HG03045 (cell line): ENCODE data around the gene LRRK1.

Experiments
- ATAC-seq: cut with Tn5 transposase; IDR thresholded peaks from one replicate; pipeline ENCODE4 v1.9.1; 2021; ENCODE audit warnings: mild to moderate bottlenecking, moderate library complexity; ENCODE audit not compliant: unreplicated experiment

LRRK1 gene, protein sequence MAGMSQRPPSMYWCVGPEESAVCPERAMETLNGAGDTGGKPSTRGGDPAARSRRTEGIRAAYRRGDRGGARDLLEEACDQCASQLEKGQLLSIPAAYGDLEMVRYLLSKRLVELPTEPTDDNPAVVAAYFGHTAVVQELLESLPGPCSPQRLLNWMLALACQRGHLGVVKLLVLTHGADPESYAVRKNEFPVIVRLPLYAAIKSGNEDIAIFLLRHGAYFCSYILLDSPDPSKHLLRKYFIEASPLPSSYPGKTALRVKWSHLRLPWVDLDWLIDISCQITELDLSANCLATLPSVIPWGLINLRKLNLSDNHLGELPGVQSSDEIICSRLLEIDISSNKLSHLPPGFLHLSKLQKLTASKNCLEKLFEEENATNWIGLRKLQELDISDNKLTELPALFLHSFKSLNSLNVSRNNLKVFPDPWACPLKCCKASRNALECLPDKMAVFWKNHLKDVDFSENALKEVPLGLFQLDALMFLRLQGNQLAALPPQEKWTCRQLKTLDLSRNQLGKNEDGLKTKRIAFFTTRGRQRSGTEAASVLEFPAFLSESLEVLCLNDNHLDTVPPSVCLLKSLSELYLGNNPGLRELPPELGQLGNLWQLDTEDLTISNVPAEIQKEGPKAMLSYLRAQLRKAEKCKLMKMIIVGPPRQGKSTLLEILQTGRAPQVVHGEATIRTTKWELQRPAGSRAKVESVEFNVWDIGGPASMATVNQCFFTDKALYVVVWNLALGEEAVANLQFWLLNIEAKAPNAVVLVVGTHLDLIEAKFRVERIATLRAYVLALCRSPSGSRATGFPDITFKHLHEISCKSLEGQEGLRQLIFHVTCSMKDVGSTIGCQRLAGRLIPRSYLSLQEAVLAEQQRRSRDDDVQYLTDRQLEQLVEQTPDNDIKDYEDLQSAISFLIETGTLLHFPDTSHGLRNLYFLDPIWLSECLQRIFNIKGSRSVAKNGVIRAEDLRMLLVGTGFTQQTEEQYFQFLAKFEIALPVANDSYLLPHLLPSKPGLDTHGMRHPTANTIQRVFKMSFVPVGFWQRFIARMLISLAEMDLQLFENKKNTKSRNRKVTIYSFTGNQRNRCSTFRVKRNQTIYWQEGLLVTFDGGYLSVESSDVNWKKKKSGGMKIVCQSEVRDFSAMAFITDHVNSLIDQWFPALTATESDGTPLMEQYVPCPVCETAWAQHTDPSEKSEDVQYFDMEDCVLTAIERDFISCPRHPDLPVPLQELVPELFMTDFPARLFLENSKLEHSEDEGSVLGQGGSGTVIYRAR (N-terminal part only)

DNA sequence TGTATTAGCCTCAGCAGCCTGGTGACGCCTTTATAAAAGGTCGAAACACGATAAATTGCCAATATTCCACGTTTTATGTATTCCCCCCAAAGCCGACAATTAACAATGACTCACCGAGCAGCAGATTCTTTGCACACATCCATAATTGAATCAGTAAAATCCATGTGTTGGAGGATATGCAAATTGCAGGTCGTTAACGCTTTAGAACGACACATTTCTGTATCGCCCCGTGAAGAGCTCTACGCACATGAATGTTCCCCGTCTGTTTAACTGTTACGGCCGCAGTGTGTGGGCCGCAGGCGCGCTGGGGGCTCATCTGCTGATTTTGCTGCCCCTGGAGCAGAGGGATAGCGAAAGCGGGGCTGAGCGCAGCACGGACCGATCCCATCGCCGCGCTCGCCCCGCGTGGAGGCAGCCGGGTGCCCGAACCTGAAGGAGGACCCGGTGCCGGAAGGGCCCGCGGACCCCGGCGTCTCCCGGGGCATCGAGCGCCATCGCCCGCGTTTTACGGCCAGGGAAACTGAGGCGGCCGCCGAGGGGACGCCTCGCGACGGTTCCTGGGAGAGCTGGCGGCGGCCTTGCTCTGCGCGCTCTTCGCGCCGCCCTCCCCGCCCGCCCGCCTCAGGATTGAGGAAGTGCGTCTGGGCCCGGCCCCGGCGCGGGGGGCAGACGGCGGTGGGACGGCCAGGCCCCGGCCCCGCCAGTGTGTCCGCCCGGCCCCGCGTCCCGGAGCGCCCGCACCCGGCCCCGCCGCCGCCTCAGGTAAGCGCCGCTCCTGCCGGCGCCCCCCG, at the start of gene LRRK1:
LRRK1 (plus strand) TSS at position 668 of the 791 bp plus-strand sequence. CDS start 5,276 bp downstream, outside the sequence.
- peak; percentile 36 for ATAC-seq

- peak; percentile 60 for ATAC-seq
Observed at GRCh38 chr15:100873029-100873677, 46.0 kb upstream of the LRRK1 start.

DNA sequence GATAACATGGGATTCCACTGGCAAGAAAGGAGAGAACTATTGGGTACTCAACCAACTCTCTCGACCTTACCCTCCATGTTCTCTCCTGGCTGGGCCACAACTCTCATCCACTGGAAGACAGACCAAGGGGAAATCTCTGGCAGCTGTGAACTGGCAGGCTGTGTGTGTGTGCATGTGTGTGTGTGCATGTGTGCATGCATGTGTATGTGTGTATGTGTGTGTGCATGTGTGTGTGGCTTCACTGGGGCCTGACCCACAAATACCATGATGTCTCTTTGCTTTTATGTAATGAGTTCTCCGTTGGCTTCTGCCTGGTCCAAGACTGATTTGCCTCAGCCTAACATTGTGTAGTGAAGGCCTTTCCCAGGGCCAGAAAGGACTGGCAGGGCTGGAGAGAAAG, 43.7 kb upstream of the LRRK1 start:
- ATAC-seq, result no peak

GRCh38 chr15:100875976-100876375, 43.2 kb upstream of the LRRK1 start:
- ATAC-seq, result no peak

GRCh38 chr15:100877551-100877950, 41.6 kb upstream of the LRRK1 start:
- ATAC-seq, result no peak

GRCh38 chr15:100878130-100878529, 41.0 kb upstream of the LRRK1 start:
- no peak for ATAC-seq

GRCh38 chr15:100878648-100879047, 40.5 kb upstream of the LRRK1 start:
- ATAC-seq, result no peak

- ATAC-seq, result no peak
Observed at GRCh38 chr15:100879061-100879463, 40.1 kb upstream of the LRRK1 start.

DNA sequence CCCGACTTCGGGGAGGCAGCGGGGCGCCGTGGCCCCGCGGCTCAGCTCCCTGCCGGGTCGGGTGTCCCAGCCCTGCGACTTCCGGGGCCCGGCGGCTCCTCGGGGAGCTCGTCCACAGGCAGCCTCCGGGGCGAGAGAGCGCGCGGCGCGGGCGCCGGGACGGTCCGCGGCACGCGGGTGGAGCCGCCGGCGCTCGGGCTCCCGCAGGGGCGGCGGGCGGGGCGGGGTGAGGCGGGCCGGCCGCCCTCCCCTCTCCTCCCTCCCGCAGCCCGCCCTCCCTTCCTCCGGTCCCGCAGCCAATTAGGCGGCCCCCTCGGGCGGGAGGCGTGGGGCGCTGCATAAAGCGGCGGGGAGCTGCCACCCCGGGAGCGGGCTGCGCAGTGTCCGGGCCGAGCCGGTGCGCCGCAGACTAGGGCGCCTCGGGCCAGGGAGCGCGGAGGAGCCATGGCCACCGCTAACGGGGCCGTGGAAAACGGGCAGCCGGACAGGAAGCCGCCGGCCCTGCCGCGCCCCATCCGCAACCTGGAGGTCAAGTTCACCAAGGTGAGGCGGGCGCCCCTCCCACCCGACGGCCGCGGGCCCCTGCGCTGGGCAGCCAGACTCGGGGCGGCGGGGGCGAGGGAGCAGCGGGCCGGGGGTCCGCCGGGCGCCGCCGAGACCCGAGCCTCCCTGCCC, 39.6 kb upstream of the LRRK1 start, which contains the start of gene ALDH1A3:
ALDH1A3 (plus strand) TSS at position 368 of the 675 bp plus-strand sequence; CDS start at position 445, 77 bp downstream.
- ATAC-seq, result no peak

- no peak for ATAC-seq
Observed at GRCh38 chr15:100880139-100880896, 38.8 kb upstream of the LRRK1 start.

- ATAC-seq, result no peak
Observed at GRCh38 chr15:100880897-100881242, 38.3 kb upstream of the LRRK1 start.

DNA sequence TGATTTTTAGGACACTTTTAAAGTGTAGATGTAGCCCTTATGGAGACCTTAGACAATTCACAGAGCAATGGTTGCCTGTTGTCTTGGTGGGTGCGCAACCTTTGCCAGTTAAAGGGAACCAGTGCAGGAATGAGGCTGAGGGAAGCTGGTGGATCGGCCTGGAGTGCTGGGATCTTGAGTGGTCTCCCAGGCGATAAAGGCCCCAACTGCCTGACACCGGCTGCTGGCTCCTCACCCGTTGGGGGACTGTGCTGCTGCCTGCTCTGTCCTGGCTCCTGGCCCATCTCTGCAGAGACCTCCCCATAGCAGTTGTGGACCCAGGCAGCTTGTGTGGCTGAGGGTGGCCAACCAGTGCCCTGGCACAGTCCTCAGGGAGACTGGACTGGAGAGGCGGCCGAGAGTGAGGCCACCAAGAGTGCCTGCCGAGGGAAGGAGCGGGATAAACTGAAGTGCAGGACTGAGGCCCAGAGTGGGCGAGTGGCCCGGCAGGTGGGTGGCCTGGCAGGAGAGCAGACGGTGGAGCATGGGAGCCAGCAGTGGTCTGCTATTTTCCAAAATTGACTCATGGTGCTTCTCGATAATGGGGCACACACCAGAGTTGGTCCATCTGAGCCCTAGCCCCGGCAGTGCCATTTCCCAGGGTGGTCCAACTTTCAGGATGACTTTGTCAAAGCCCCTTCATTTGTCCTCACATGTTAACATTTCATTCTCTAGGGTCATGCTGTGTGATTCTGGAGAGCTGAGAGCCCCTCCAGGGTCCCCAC, 37.4 kb upstream of the LRRK1 start:
- ATAC-seq, result no peak

DNA sequence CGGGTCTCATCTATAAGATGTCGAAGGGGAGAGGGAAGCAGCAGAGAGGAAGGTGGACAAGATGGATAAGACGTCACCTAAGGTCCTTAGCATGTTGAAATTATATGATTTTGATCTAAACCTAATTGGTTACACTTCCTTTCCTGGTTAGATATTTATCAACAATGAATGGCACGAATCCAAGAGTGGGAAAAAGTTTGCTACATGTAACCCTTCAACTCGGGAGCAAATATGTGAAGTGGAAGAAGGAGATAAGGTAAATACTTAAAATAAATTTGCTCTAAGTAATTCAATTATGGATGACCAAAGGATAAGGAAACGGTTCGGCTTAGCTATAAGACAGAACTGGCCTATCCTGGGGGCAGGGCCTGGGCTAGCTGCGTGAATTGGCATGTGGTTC, 34.0 kb upstream of the LRRK1 start:
- no peak for ATAC-seq

DNA sequence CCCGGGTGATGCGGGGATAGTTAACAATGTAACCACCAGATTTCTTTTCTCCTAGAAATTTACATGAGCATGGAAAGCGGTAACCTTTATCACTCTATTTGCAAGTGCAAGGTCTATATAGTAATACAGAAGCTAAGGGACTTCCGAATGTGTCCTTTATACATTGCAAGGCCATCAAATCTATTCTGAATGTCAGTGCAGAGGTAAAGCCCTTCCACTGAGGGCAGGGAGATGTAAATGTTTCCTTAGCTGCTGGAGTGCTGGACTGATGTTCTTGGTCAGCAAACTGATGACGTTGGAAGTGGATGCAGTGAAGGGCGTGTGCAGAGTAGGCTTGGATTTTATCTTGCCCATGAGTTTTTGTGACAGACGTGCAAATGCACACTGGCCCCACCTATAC, 33.3 kb upstream of the LRRK1 start:
- ATAC-seq, result no peak

GRCh38 chr15:100887211-100887913, 31.8 kb upstream of the LRRK1 start:
- ATAC-seq, result no peak

- ATAC-seq, result no peak
Observed at GRCh38 chr15:100889385-100890050, 29.6 kb upstream of the LRRK1 start.
